Measurements from ENCODE around the gene CYP2C18. TPM values are rescaled to one million over a fixed set of nuclear protein-coding genes. Genes with fewer than 3 reads are reported as not detected.

Gene CYP2C18
- total and polyA plus RNA-seq, 2 donors (not counting 1 experiment from before 2014, with no cell fraction given): not detected

DNA sequence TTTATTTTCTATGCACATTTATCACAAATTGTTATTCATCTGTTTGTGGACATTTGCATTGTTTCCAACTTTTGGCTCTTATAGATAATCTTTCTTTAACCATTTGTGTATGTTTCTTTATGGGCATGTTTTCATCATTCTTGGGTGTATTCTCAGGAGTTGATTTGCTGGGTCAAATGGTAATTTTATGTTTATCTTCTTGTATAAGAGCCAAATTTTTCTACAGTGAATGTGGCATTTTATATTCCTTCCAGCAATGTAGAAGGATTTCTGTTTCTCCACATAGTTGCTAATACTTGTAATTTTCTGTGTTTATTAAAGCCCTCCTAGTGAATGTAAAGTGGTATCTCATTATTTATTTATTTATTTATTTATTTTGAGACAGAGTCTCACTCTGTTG is 100.7 kb downstream of the CYP2C18 start:
- H3K27ac ChIP-seq (ENCODE audit: low read length in 2 of 2): no peak overlapping the region
- no peaks in the 10 kb centered on the region for H3K27me3 ChIP-seq (replicated peaks in 1 of 4; ENCODE audit: control extremely low read depth in 1 of 4, control insufficient read depth in 3 of 4, insufficient read depth in 4 of 4, low read length in 3 of 4)
- no peaks in the 10 kb centered on the region for H3K4me1 Mint-ChIP-seq
- TF ChIP-seq, protein P1, sequence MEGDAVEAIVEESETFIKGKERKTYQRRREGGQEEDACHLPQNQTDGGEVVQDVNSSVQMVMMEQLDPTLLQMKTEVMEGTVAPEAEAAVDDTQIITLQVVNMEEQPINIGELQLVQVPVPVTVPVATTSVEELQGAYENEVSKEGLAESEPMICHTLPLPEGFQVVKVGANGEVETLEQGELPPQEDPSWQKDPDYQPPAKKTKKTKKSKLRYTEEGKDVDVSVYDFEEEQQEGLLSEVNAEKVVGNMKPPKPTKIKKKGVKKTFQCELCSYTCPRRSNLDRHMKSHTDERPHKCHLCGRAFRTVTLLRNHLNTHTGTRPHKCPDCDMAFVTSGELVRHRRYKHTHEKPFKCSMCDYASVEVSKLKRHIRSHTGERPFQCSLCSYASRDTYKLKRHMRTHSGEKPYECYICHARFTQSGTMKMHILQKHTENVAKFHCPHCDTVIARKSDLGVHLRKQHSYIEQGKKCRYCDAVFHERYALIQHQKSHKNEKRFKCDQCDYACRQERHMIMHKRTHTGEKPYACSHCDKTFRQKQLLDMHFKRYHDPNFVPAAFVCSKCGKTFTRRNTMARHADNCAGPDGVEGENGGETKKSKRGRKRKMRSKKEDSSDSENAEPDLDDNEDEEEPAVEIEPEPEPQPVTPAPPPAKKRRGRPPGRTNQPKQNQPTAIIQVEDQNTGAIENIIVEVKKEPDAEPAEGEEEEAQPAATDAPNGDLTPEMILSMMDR (IDR thresholded peaks at IDR 0.05): no peak
- TF ChIP-seq EZH2 (IDR thresholded peaks at IDR 0.05; ENCODE audit: borderline replicate concordance, insufficient read depth, low read depth, low read length, poor library complexity, severe bottlenecking): no peak
- no peak overlapping the region for H3K27ac Mint-ChIP-seq
- DNase-seq: no peak
- ChIA-PET CTCF (no interaction called here), POLR2A (no interaction called here)
- H3K4me1 ChIP-seq (ENCODE audit: control insufficient read depth in 2 of 2, insufficient read depth in 2 of 2, low read length in 2 of 2): no peaks in the 10 kb centered on the region
- no peak overlapping the region for H3K4me2 ChIP-seq (replicated peaks; ENCODE audit: low read depth, low read length, poor library complexity, severe bottlenecking)
- no peaks in the 10 kb centered on the region for H3K9me3 ChIP-seq (ENCODE audit: control extremely low read depth in 1 of 3, control insufficient read depth in 2 of 3, insufficient read depth in 1 of 3, low read length in 2 of 3)
- no peaks in the 10 kb centered on the region for H3K36me3 ChIP-seq (replicated peaks in 1 of 2; ENCODE audit: control extremely low read depth in 1 of 2, control insufficient read depth in 1 of 2, extremely low read depth in 1 of 2, insufficient read depth in 2 of 2, low read length in 1 of 2)
- H3K9ac ChIP-seq (ENCODE audit: low read length): no peak overlapping the region
- no peak overlapping the region for H3K4me3 Mint-ChIP-seq
- ATAC-seq (ENCODE audit: low read depth): no peak
- H3K4me3 ChIP-seq (ENCODE audit: control extremely low read depth in 1 of 5, extremely low read depth in 1 of 5, insufficient read depth in 1 of 5, low read depth in 2 of 5, low read length in 4 of 5): no peak overlapping the region
- intact Hi-C loops (cut with micrococcal nuclease): no loop called here
- H2AFZ ChIP-seq (ENCODE audit: insufficient read depth, low read depth, low read length, poor library complexity, severe bottlenecking): no peak overlapping the region
- peaks cover 4% of the 10 kb centered on the region for H3K9me3 Mint-ChIP-seq (ENCODE audit: insufficient read depth)
- no peaks in the 10 kb centered on the region for H4K20me1 ChIP-seq (ENCODE audit: control insufficient read depth, insufficient read depth, low read length, poor library complexity, severe bottlenecking)
- H3K27me3 Mint-ChIP-seq: no peaks in the 10 kb centered on the region
- no peaks in the 10 kb centered on the region for H3K79me2 ChIP-seq (ENCODE audit: control insufficient read depth, insufficient read depth, low read length)

DNA sequence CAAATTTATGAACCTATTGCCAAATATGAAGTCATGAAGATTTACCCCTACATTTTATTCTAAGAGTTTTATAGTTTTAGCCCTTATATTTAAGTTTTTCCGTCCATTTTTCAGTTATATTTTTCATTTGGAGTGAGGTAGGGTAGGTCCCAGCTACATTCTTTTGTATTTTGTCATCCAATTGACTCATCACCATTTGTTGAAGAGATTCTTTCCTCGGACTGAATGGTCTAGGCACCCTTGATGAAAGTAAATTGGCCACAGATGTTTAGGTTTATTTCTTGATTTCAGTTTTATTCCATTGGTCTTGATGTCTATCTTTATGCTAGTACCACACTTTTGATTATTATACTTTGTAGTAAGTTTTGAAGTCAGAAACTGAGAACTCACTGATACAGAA is 101.7 kb downstream of the CYP2C18 start:
- Histone ChIP-seq H3K27me3 (replicated peaks in 1 of 4; ENCODE audit: control extremely low read depth in 1 of 4, control insufficient read depth in 3 of 4, insufficient read depth in 4 of 4, low read length in 3 of 4) (no peaks in the 10 kb centered on the region), H3K4me2 (replicated peaks; ENCODE audit: low read depth, low read length, poor library complexity, severe bottlenecking) (no peak overlapping the region), H3K9ac (ENCODE audit: low read length) (no peak overlapping the region), H3K9me3 (ENCODE audit: control extremely low read depth in 1 of 3, control insufficient read depth in 2 of 3, insufficient read depth in 1 of 3, low read length in 2 of 3) (no peaks in the 10 kb centered on the region), H3K79me2 (ENCODE audit: control insufficient read depth, insufficient read depth, low read length) (no peaks in the 10 kb centered on the region), H3K4me1 (ENCODE audit: control insufficient read depth in 2 of 2, insufficient read depth in 2 of 2, low read length in 2 of 2) (no peaks in the 10 kb centered on the region), H4K20me1 (ENCODE audit: control insufficient read depth, insufficient read depth, low read length, poor library complexity, severe bottlenecking) (no peaks in the 10 kb centered on the region), H2AFZ (ENCODE audit: insufficient read depth, low read depth, low read length, poor library complexity, severe bottlenecking) (no peak overlapping the region), H3K27ac (ENCODE audit: low read length in 2 of 2) (no peak overlapping the region), H3K4me3 (ENCODE audit: control extremely low read depth in 1 of 5, extremely low read depth in 1 of 5, insufficient read depth in 1 of 5, low read depth in 2 of 5, low read length in 4 of 5) (no peak overlapping the region), H3K36me3 (replicated peaks in 1 of 2; ENCODE audit: control extremely low read depth in 1 of 2, control insufficient read depth in 1 of 2, extremely low read depth in 1 of 2, insufficient read depth in 2 of 2, low read length in 1 of 2) (no peaks in the 10 kb centered on the region)
- POLR2A ChIA-PET: no interaction called here
- intact Hi-C loops (cut with micrococcal nuclease): no loop called here
- no peaks in the 10 kb centered on the region for H3K27me3 Mint-ChIP-seq
- no peak for TF ChIP-seq EZH2 (IDR thresholded peaks at IDR 0.05; ENCODE audit: borderline replicate concordance, insufficient read depth, low read depth, low read length, poor library complexity, severe bottlenecking)
- TF ChIP-seq, protein P1 (IDR thresholded peaks at IDR 0.05): no peak
- WGBS (ENCODE audit: insufficient coverage): no CpG with 5 or more reads among the region's 2 CpGs
- no peak overlapping the region for H3K27ac Mint-ChIP-seq
- H3K4me3 Mint-ChIP-seq: no peak overlapping the region
- ATAC-seq (ENCODE audit: low read depth) (no peak), DNase-seq (no peak)
- H3K4me1 Mint-ChIP-seq: no peaks in the 10 kb centered on the region
- CTCF ChIA-PET: no interaction called here
- peaks cover 4% of the 10 kb centered on the region for H3K9me3 Mint-ChIP-seq (ENCODE audit: insufficient read depth)

Other genes starting within 250 kb of the CYP2C18 start
- gene HELLS, start 137.9 kb upstream of the CYP2C18 start, total RNA-seq: 26.0 and 27.4 TPM in 2 replicates
- 6.2 and 8.5 TPM in 2 replicates for gene HELLS, start 137.9 kb upstream of the CYP2C18 start, polyA plus RNA-seq
- not detected in 2 replicates for gene CYP2C19, start 79.0 kb downstream of the CYP2C18 start, total RNA-seq
- gene CYP2C19, start 79.0 kb downstream of the CYP2C18 start, polyA plus RNA-seq: not detected in 2 replicates